ENCODE results near the gene SAMMSON.

- TF ChIP-seq CTCF (IDR thresholded peaks at IDR 0.05; ENCODE audit: insufficient read depth, low read length): no peak
- TF ChIP-seq REST (IDR thresholded peaks at IDR 0.05; ENCODE audit: insufficient replicate concordance, low read depth): no peak
- no peak for TF ChIP-seq POLR2AphosphoS5 (IDR thresholded peaks at IDR 0.05; ENCODE audit: low read depth)
Measured at GRCh38 chr3:70119879-70120278, 120.3 kb downstream of the SAMMSON start.
